Neuronal stem cell (in vitro differentiated cells): ENCODE results near the gene THAP4.
A peak's percentile ranks its signal among the peaks of the same experiment; 100 is the strongest.
"Not testable (repeated sequence)": the region's sequence is repeated elsewhere in the genome, so short reads cannot be mapped to it uniquely, and the experiment has no call there.

Experiments used
- DNase-seq: peaks from one replicate; pipeline ENCODE4 v3.0.0-alpha.2; 2013; ENCODE audit warnings: low spot score
- H2AFZ ChIP-seq: one replicate; pipeline ENCODE4 v1.6.1; 2013; ENCODE audit warnings: mild to moderate bottlenecking, low read length, inconsistent platforms
- H2AK5ac ChIP-seq: 2 replicates; pipeline ENCODE4 v1.6.1; 2013; ENCODE audit warnings: low read depth, mild to moderate bottlenecking, inconsistent platforms, low read length, moderate library complexity, mixed read lengths
- H2BK120ac ChIP-seq: 2 replicates; pipeline ENCODE4 v1.6.1; 2013; ENCODE audit warnings: low read depth, mild to moderate bottlenecking, inconsistent platforms, low read length, moderate library complexity, mixed read lengths
- H2BK12ac ChIP-seq: one replicate; pipeline ENCODE4 v1.6.1; 2013; ENCODE audit warnings: low read length, inconsistent platforms
- H2BK15ac ChIP-seq: 2 replicates; pipeline ENCODE4 v1.6.1; 2013; ENCODE audit warnings: mild to moderate bottlenecking, low read length, inconsistent platforms, mixed read lengths
- H2BK5ac ChIP-seq: one replicate; pipeline ENCODE4 v1.6.1; 2013; ENCODE audit warnings: inconsistent platforms, mild to moderate bottlenecking, low read length, moderate library complexity
- H3K14ac ChIP-seq: one replicate; pipeline ENCODE4 v1.6.1; 2013; ENCODE audit warnings: low read length, inconsistent platforms
- H3K18ac ChIP-seq: 2 replicates; pipeline ENCODE4 v1.6.1; 2013; ENCODE audit warnings: low read length, inconsistent platforms
- H3K23ac ChIP-seq: 2 replicates; pipeline ENCODE4 v1.6.1; 2013; ENCODE audit warnings: low read depth, mild to moderate bottlenecking, mixed read lengths, low read length, inconsistent platforms; ENCODE audit not compliant: poor library complexity
- H3K27ac ChIP-seq: replicated peaks from 3 replicates; pipeline ENCODE4 v1.5.1; 2013; ENCODE audit warnings: low read length, inconsistent platforms
- H3K27me3 ChIP-seq, 3 experiments: 2 replicates each; pipeline ENCODE4 v1.6.1; 2013; ENCODE audit warnings: low read length in 3 of 3, mild to moderate bottlenecking in 2 of 3, inconsistent platforms in 1 of 3, low read depth in 1 of 3, mixed read lengths in 1 of 3, moderate library complexity in 1 of 3; ENCODE audit not compliant: control insufficient read depth in 3 of 3, insufficient read depth in 3 of 3
- H3K36me3 ChIP-seq, 2 donors: replicated peaks in 1 of 2; 2 replicates each; pipeline ENCODE4 v1.6.1; 2013; ENCODE audit warnings: low read length in 2 of 2; ENCODE audit not compliant: control insufficient read depth in 2 of 2, insufficient read depth in 2 of 2
- H3K4ac ChIP-seq: 2 replicates; pipeline ENCODE4 v1.6.1; 2013; ENCODE audit warnings: inconsistent platforms, mild to moderate bottlenecking, low read length, moderate library complexity
- H3K4me1 ChIP-seq, 2 donors: 1 replicate in 1 of 2; 2 replicates in 1 of 2; pipeline ENCODE4 v1.6.1; 2013; ENCODE audit warnings: low read length in 2 of 2, low read depth in 1 of 2; ENCODE audit not compliant: control insufficient read depth in 2 of 2, insufficient read depth in 1 of 2
- H3K4me2 ChIP-seq: one replicate; pipeline ENCODE4 v1.6.1; 2013; ENCODE audit warnings: mild to moderate bottlenecking, low read length, inconsistent platforms; ENCODE audit not compliant: insufficient read depth, poor library complexity, severe bottlenecking
- H3K4me3 ChIP-seq, 2 donors: 2 replicates each; pipeline ENCODE4 v1.5.1; 2013; ENCODE audit warnings: low read length in 2 of 2, mild to moderate bottlenecking in 2 of 2, inconsistent platforms in 1 of 2, moderate library complexity in 1 of 2
- H3K79me1 ChIP-seq: one replicate; pipeline ENCODE4 v1.6.1; 2013; ENCODE audit warnings: low read depth, mild to moderate bottlenecking, inconsistent platforms, low read length, moderate library complexity
- H3K9ac ChIP-seq: one replicate; pipeline ENCODE4 v1.6.1; 2013; ENCODE audit warnings: mild to moderate bottlenecking, low read depth, low read length, inconsistent platforms; ENCODE audit not compliant: poor library complexity
- H3K9me3 ChIP-seq, 2 donors: replicated peaks in 1 of 2; 2 replicates each; pipeline versions ENCODE3 to v1.6.1; 2013; ENCODE audit warnings: low read length in 2 of 2, mild to moderate bottlenecking in 2 of 2, inconsistent platforms in 1 of 2, low read depth in 1 of 2, mixed read lengths in 1 of 2, moderate library complexity in 1 of 2; ENCODE audit not compliant: control insufficient read depth in 2 of 2, insufficient read depth in 1 of 2
- H4K8ac ChIP-seq: one replicate; pipeline ENCODE4 v1.6.1; 2013; ENCODE audit warnings: low read depth, mild to moderate bottlenecking, inconsistent platforms, low read length, moderate library complexity
- H4K91ac ChIP-seq: one replicate; pipeline ENCODE4 v1.6.1; 2013; ENCODE audit warnings: low read length, low read depth, mild to moderate bottlenecking, inconsistent platforms; ENCODE audit not compliant: poor library complexity
- WGBS, 2 donors: extraction: QIAGEN DNeasy Blood & Tissue Kit; methylation state at CpG; one replicate each; pipeline ENCODE4 v1.1.7; 2013; ENCODE audit warnings: missing lambda C conversion rate in 2 of 2, mixed read lengths in 1 of 2; ENCODE audit not compliant: insufficient read length in 2 of 2, insufficient replicate concordance in 1 of 2; ENCODE audit errors: extremely low coverage in 2 of 2; 5-methylcytosine and 5-hydroxymethylcytosine counted together

THAP4 gene

DNA sequence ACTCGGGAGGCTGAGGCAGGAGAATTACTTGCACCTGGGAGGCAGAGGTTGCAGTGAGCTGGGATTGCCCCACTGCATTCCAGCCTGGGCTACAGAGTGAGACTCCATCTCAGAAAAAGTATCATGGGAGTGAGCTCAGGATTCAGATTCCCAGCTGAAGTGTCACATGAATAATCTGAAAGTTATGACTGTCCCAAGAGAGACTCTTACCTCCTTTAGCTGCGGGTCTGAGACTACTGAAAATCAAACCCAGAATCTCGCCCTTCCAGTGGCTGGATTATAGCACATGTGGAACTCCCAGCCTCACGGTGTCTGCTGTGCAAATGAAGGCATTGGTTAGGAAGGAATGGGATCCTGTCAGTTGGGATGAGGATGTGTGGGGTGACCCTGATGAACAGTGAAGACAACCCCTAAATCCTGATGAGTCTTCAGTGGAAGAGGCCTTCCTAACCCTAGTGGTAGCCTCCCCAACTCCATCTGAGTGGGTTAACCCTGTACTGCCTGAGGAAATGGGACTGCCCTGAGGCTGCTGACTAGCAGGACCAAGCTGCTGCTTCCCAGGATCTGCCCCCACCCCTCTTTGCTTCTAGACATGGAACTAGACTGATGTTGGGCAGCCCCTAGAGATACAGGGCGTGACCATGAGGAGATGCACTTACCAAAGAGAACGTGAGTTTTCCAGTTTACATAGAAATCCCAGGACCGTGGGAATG lies 61.9 kb downstream of the THAP4 start:
- peaks cover 0 to 3% of the 10 kb centered on the region in 2 donors for H3K4me1 ChIP-seq
- H2BK15ac ChIP-seq = no peak overlapping the region
- H4K91ac ChIP-seq = no peak overlapping the region
- no peak overlapping the region for H3K14ac ChIP-seq
- H2BK12ac ChIP-seq = no peak overlapping the region
- H3K9ac ChIP-seq = no peak overlapping the region
- no peaks in the 10 kb centered on the region for H3K79me1 ChIP-seq
- H2AFZ ChIP-seq = no peak overlapping the region
- no CpG with 5 or more reads among the region's 7 CpGs for WGBS, 2 donors
- peaks cover 4 to 9% of the 10 kb centered on the region in 2 donors for H3K9me3 ChIP-seq
- H3K27ac ChIP-seq = no peak overlapping the region
- H2BK120ac ChIP-seq = no peak overlapping the region
- peaks cover 0 to 1% of the 10 kb centered on the region in 2 donors for H3K36me3 ChIP-seq
- peaks cover 0 to 5% (median 0%) of the 10 kb centered on the region in 3 experiments for H3K27me3 ChIP-seq
- no peak overlapping the region for H2AK5ac ChIP-seq
- no peak for DNase-seq
- H3K4me2 ChIP-seq = no peak overlapping the region
- H3K4ac ChIP-seq = no peak overlapping the region
- H2BK5ac ChIP-seq = no peak overlapping the region
- H3K18ac ChIP-seq = no peak overlapping the region
- H4K8ac ChIP-seq = peak overlapping the region; percentile 68
- H3K4me3 ChIP-seq = no peak overlapping the region
- no peak overlapping the region for H3K23ac ChIP-seq

DNA sequence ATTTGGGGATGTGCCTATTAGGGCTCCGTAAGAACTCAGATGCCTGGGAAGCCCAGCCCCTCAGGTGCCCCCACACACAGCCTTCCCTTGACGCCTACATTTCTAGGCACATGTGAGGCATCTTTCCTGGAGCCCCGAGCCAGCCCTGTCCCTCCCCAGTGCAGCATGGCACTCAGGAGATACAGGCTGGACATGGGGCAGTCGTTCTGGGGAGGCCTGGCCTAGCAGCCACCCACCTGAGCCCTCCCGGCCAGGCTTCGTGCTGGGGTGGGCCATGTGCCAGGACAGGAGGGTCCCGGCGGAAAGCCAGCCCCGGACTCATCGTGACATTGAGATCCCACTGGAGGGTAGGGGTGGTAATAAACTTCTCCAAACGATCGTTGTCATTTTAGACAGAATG lies 63.2 kb downstream of the THAP4 start:
- Histone ChIP-seq H3K79me1 (no peaks in the 10 kb centered on the region), H3K4me3 (no peak overlapping the region), H4K8ac (no peak overlapping the region), H3K18ac (no peak overlapping the region), H3K4me2 (no peak overlapping the region), H4K91ac (no peak overlapping the region), H2BK5ac (no peak overlapping the region), H3K4ac (no peak overlapping the region), H2AFZ (no peak overlapping the region), H3K9ac (no peak overlapping the region), H2BK12ac (no peak overlapping the region), H2AK5ac (no peak overlapping the region), H3K27ac (no peak overlapping the region), H3K27me3 (peaks cover 0 to 12% (median 0%) of the 10 kb centered on the region in 3 experiments), H2BK15ac (no peak overlapping the region), H2BK120ac (no peak overlapping the region), H3K36me3 (no peaks in the 10 kb centered on the region), H3K9me3 (peaks cover 2 to 4% of the 10 kb centered on the region in 2 donors), H3K4me1 (peaks cover 0 to 3% of the 10 kb centered on the region in 2 donors), H3K23ac (peak overlapping the region; percentile 73), H3K14ac (no peak overlapping the region)
- DNase-seq = no peak
- no CpG with 5 or more reads among the region's 12 CpGs for WGBS, 2 donors

DNA sequence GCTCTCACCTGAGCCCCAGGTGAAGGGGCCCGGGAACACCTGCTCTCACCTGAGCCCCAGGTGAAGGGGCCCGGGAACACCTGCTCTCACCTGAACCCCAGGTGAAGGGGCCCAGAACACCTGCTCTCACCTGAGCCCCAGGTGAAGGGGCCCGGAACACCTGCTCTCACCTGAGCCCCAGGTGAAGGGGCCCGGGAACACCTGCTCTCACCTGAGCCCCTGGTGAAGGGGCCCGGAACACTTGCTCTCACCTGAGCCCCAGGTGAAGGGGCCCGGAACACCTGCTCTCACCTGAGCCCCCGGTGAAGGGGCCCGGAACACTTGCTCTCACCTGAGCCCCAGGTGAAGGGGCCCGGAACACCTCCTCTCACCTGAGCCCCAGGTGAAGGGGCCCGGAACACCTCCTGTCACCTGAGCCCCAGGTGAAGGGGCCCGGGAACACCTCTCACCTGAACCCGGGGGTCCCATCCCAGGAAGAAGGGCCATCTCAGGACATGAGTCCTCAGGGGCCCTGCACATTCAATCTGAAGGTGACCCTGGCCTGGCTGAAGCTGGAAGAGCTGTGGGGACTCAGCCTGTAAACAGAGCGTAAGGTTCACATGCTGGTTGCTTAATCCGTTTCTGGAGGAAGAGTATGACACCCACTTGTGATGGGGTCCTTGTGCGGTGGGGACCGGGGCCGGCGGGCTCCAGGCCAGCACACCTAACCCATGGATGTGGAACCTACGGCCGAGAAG lies 63.9 kb downstream of the THAP4 start:
- not testable (repeated sequence) for H3K9me3 ChIP-seq, H3K79me1 ChIP-seq, H3K9ac ChIP-seq, H4K8ac ChIP-seq, DNase-seq, H2BK15ac ChIP-seq, H3K14ac ChIP-seq, H3K23ac ChIP-seq, H3K36me3 ChIP-seq, H2AK5ac ChIP-seq, H3K4me2 ChIP-seq, H3K18ac ChIP-seq, H3K4me3 ChIP-seq, H2AFZ ChIP-seq, H2BK120ac ChIP-seq, H2BK5ac ChIP-seq, H3K4ac ChIP-seq, H3K4me1 ChIP-seq, H3K27ac ChIP-seq, H4K91ac ChIP-seq, H2BK12ac ChIP-seq
- no CpG with 5 or more reads among the region's 20 CpGs for WGBS, 2 donors
- H3K27me3 ChIP-seq = peaks cover 0 to 12% (median 0%) of the 10 kb centered on the region in 3 experiments
